Coronary artery (tissue), 2 donors: Measurements from ENCODE around the gene RPS6KA2.

Experiments used
- DNase-seq: peaks from one replicate; pipeline ENCODE4 v3.0.0-alpha.2; 2017; ENCODE audit warnings: low spot score
- H3K27ac ChIP-seq, 2 donors: fragments of 200-600 bp; sonication (generic); one replicate each; pipeline ENCODE4 v1.5.1; 2016 to 2019
- H3K4me3 ChIP-seq: fragments of 200-600 bp; sonication (generic); 2 replicates; pipeline ENCODE4 v1.5.1; 2016; ENCODE audit warnings: mild to moderate bottlenecking, moderate library complexity
- TF ChIP-seq, protein P1 (sequence below): fragments of 200-600 bp; sonication (generic); IDR thresholded peaks from one replicate; pipeline ENCODE4 v1.5.1; 2019; ENCODE audit warnings: antibody characterized with exemption

RPS6KA2 gene

DNA sequence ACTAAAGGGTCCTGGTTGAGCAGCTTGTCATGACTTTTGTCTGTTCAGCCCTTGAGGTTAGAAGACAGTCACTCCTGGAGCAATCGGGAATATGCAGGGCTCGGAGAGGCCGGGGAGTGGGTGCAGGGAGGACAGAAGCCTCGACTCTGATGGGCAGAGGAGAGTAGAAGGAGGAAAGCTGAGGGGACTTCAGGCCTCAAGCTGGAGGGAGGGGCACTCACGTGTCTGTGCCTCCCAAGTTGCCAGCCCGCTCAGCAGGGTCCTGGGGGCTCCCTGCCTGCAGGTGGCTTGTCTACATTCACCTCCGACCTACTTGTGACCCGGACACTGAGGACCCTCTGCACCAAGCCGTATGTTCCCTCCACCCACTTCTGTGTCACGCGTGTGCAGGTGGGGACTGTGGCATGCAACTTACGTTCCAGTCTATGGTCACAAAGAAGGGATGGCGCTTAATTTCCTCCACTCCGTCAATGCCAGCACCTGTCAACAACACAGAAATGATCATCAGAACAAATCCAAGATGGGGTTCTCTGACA lies 157.6 kb downstream of the RPS6KA2 start:
- no peak for DNase-seq
- Histone ChIP-seq H3K27ac (no peak overlapping the region), H3K4me3 (no peak overlapping the region)
- TF ChIP-seq, protein P1, sequence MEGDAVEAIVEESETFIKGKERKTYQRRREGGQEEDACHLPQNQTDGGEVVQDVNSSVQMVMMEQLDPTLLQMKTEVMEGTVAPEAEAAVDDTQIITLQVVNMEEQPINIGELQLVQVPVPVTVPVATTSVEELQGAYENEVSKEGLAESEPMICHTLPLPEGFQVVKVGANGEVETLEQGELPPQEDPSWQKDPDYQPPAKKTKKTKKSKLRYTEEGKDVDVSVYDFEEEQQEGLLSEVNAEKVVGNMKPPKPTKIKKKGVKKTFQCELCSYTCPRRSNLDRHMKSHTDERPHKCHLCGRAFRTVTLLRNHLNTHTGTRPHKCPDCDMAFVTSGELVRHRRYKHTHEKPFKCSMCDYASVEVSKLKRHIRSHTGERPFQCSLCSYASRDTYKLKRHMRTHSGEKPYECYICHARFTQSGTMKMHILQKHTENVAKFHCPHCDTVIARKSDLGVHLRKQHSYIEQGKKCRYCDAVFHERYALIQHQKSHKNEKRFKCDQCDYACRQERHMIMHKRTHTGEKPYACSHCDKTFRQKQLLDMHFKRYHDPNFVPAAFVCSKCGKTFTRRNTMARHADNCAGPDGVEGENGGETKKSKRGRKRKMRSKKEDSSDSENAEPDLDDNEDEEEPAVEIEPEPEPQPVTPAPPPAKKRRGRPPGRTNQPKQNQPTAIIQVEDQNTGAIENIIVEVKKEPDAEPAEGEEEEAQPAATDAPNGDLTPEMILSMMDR: no peak

DNA sequence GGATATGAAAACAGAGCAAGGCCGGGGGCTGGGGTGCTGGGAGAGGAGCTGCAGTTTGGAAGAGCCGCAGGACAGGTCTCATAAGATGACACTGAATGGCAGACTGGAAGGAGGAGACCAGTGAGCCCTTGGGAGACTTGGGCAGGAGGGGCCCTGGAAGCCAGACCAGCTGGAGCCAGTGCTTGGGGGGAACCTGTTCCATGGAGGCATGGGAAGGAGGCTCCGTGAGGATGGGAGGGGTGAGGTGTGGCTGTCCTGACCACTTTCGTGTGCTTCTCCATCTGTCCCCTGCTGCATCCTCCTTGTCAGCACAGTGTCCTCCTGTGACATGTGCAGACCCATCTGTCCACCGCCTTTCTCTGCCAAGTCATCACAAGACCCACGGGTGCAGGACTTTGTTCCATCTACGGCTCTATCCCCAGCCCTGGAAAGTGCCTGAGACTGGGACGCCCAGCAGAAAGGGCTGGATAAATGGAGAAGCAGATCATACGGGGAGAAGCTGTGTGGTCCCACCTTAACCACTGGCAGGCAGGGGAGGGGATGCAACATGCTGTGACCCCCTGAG lies 159.5 kb downstream of the RPS6KA2 start:
- Histone ChIP-seq H3K27ac (no peak overlapping the region), H3K4me3 (no peak overlapping the region)
- no peak for DNase-seq
- TF ChIP-seq, protein P1: no peak

DNA sequence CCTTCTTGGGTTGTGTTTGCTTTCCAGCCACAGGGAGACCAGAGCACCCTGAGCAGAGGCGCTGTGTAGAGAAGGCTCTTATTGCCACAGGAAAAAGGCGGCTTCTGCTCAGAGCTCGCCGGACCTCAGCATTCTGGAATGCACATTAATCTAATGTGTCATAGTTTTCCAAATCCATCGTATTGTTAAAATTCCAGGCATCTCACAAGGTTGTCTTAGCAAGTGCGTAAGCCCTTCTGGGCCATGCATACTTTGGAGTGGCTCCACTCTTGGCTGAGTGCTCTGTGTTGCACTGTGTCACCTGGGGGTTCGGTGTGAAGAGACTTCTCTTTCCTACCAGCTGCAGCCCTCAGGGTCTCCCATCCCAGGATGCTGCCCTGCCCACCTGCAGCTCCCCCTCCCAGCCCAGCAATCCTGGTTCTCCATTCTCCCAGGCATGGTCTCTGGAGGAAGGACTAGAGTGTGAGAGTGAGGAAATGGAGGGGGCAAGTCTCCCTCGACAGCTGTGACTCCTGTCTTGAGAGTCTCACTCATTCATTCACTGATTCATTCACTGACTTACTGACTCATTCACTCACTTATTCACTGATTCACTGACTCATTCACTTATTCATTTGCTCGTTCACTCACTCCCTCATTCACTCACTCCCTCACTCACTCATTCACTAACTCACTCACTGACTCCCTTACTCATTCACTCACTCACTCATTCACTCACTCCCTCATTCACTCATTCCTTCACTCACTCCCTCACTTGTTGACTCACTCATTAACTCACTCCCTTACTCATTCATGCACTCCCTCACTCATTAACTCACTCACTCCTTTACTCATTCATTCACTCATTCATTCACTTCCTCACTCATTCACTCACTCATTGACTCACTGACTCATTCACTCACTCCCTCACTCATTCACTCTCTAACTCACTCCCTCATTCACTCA lies 160.6 kb downstream of the RPS6KA2 start:
- DNase-seq: no peak
- Histone ChIP-seq H3K27ac (no peak overlapping the region), H3K4me3 (no peak overlapping the region)
- TF ChIP-seq, protein P1: no peak

DNA sequence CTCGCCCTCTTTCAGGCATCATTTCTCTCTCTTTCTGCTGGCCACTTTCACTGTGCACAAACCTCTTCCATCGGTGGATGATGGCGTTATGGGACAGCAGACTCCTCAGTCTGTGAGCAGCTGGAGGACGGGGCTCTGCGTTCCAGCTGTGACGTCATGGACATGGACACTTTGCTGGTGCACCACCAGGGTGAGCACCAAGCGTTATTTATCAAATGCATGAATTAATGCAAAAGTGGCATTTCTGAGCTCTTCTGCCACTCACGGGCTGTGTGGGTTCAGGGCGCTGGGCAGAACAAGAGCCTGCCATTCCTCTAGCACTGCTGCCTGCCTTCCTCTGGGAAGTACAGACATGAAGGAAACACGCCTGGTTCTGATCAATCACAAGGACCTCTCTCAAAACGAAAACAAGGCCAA lies 161.4 kb downstream of the RPS6KA2 start:
- TF ChIP-seq, protein P1: no peak
- Histone ChIP-seq H3K27ac (no peak overlapping the region), H3K4me3 (no peak overlapping the region)
- no peak for DNase-seq

DNA sequence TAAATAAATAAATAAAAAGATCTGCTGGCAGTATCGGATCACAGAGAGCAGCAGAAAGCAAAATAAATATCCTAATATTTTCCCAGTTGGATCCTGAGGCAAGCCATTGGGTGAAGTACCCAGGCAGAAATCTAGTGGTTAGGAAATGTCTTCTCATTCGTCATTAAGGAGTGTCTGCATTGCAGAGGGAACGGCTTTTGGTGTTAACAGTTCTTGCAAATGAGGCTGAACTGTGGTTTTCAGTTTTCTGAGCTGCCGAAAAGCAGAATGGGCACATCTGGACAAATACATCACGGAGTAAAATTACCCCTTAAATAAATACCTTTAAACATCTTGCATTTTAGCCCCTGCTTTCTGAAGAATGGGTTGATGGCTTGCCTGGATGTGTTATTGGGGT lies 162.1 kb downstream of the RPS6KA2 start:
- DNase-seq: no peak
- Histone ChIP-seq H3K4me3 (no peak overlapping the region), H3K27ac (no peak overlapping the region)
- TF ChIP-seq, protein P1: no peak

DNA sequence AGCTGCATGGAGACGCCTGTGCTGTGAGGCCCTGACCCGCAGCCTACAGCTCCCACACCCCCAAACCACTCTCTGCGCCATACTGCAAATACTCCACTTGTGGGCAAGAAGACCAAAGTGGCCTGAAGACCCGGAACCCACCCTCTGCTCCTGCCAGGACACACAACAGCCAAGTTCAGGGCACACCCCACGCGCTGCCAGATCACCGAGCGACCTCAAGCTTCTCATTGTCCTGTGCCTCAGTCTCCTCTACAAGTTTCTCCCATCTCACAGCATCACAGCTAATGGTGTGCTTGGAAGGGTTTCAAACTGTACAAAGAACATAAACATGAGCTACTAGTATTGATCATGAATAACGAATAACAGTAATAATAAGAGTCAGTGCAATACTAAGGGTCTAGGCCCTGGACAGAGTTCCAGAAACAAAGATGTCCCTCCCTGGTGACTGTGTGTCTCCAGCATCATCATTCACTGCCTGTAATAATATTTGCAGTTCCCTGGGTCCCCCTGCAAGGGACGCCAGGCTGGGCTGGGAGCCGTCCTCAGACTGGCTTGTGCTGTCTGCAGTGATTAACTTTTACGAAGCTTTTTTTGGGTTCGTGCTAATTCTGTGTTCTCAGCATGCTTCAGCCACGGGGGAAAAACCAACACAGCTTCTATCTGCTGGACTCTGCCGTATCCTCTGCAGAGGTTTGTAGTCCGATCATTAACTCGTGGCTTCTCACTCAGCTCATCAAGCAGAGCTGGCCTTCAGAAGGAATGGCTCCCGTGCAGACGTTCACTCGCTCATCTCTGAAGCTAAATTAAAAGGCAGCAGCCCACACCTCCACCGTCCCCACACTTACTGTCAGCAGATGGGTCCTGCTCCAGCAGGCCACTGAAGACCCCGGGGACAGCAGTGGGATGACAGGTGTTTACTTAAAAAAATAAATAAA lies 162.7 kb downstream of the RPS6KA2 start:
- Histone ChIP-seq H3K4me3 (no peak overlapping the region), H3K27ac (no peak overlapping the region)
- TF ChIP-seq, protein P1: no peak
- no peak for DNase-seq
